Ramos (cell line): ENCODE results near the gene SPSB4.

Experiments used
- in situ Hi-C: fragments of 300-500 bp; cut with MboI; formaldehyde crosslinking; loops from one replicate; pipeline ENCODE4 v1.14.3; 2022; ENCODE audit warnings: low sequenced_read_pairs; ENCODE audit not compliant: unreplicated experiment

Gene SPSB4

GRCh38 chr3:141093397-141093796 lies 42.2 kb downstream of the SPSB4 start:
- in situ Hi-C loops, result no loop called here

- in situ Hi-C loops, result no loop called here
Measured at GRCh38 chr3:141093971-141094684, 43.0 kb downstream of the SPSB4 start.

GRCh38 chr3:141094790-141095545 lies 43.8 kb downstream of the SPSB4 start:
- in situ Hi-C loops, result no loop called here

GRCh38 chr3:141095546-141095937 lies 44.4 kb downstream of the SPSB4 start:
- in situ Hi-C loops, result no loop called here

GRCh38 chr3:141096164-141096563 lies 45.0 kb downstream of the SPSB4 start:
- in situ Hi-C loops, result no loop called here

GRCh38 chr3:141096981-141097380 lies 45.8 kb downstream of the SPSB4 start:
- in situ Hi-C loops, result no loop called here

- in situ Hi-C loops, result no loop called here
Measured at GRCh38 chr3:141100112-141100511, 49.0 kb downstream of the SPSB4 start.

GRCh38 chr3:141100531-141101320 lies 49.6 kb downstream of the SPSB4 start:
- in situ Hi-C loops, result no loop called here

GRCh38 chr3:141102372-141102771 lies 51.2 kb downstream of the SPSB4 start:
- in situ Hi-C loops, result no loop called here

- in situ Hi-C loops, result no loop called here
Measured at GRCh38 chr3:141103067-141103466, 51.9 kb downstream of the SPSB4 start.

- in situ Hi-C loops, result no loop called here
Measured at GRCh38 chr3:141103503-141103902, 52.4 kb downstream of the SPSB4 start.

- in situ Hi-C loops, result no loop called here
Measured at GRCh38 chr3:141104151-141104821, 53.1 kb downstream of the SPSB4 start.

- in situ Hi-C loops, result no loop called here
Measured at GRCh38 chr3:141105828-141106628, 54.9 kb downstream of the SPSB4 start.

- in situ Hi-C loops, result no loop called here
Measured at GRCh38 chr3:141106842-141107241, 55.7 kb downstream of the SPSB4 start.

- in situ Hi-C loops, result no loop called here
Measured at GRCh38 chr3:141108039-141108438, 56.9 kb downstream of the SPSB4 start.

GRCh38 chr3:141109751-141110150 lies 58.6 kb downstream of the SPSB4 start:
- in situ Hi-C loops, result no loop called here

GRCh38 chr3:141110322-141110721 lies 59.2 kb downstream of the SPSB4 start:
- in situ Hi-C loops, result no loop called here

- in situ Hi-C loops, result no loop called here
Measured at GRCh38 chr3:141111364-141112155, 60.4 kb downstream of the SPSB4 start.
